Stimulated activated CD8-positive, alpha-beta memory T cell treated with anti-CD3 and anti-CD28 coated beads, Interleukin-15, amount 100 ng/mL, for 48 hours (primary cell): Measurements from ENCODE around the gene IL4I1.

Experiments
- DNase-seq, 2 donors: peaks; one replicate each; pipeline ENCODE4 v3.0.0-alpha.2; 2020; ENCODE audit warnings: low read depth in 2 of 2

Gene IL4I1

DNA sequence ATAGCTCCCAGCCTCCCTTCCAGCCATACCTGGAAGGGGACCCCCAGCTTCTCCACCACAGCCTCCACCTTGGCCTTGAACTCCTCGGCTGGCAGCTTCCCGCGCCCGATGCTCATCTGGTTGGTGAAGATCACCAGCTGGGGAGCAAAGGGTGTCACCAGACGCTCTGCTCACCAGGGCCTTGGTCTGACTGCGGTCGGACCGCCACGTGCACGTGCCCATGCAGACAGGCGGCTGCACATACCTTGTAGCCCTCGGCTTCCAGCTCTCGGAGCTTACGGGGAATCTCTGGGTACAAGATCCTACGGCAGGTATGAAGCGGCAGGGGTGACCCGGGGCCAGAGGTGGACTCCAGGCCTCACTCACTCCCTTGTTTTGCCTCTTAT is 32.8 kb downstream of the IL4I1 start:
- no peak for DNase-seq

DNA sequence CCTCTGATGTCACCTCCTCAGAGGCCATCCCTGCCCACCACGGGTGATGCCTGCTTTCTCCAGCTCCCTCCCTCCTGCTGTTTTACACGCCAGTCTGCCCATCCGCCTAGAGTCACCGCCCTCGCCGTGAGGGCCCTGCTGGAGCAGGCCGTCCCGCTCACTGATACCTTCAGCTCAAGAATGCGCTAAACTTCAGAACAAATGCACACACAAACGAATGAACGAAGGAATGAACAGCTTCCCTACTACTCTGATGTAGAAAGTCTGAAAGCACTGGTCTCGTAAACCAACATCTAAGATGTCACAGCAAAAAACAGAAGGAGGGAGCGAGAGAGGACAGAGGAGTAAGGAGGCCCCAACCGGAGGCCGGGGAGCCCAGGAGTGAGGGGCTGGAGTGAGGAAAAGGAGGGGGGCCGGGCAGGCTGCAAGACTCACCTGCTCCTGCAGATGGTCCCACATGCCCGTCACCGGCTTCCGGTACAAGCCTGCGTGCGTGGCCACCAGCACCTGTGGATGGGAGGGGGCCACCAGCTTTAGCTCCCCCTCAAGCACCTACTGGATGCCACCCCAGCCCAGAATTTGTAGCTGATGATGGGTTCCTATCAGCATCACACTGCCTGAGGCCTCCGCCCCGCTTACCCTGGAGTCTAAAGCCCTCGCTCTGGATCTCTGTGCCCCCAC is 33.3 kb downstream of the IL4I1 start:
- no peak for DNase-seq

DNA sequence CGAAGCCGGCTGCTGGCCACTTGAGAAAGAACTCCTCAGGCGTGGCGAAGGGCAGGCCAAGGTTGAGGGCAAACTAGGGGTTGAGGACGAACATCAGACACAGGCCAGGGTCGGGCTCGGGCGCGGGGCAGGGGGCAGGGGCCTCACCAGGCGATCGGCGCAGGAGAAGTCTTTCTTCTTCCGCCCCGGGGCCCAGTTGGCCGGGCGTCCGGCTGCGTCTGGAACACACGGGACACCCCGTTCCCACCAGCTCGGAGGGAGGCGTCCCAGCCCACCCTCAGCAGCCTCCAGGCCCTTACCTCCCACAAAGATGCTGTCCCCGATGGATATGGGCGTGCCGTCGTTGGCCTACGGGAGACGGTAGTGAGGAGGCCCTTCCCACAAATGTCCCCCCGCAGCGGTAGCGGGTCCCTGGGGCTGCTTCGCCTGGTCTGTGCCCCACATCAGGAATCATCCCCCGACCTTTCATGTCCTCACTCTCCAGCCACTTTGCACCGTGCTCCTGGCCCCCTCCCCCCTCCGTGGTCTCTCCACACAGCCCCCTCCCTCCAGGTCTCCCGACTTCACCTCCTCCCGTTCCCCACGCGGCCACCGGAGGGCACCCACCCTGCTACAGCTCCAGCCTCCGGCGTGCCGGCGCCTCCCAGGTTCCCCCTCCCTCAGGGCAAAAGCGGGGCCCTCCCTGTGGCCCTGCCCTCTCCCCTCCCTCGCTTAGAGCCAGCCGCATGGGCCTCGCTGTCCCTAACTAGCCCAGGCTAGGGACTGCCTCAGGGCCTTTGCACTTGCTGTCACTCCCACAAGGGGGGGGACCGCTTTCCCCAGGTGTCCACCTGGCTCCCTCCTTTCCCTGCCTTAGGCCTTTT is 34.1 kb downstream of the IL4I1 start:
- DNase-seq: no peak

DNA sequence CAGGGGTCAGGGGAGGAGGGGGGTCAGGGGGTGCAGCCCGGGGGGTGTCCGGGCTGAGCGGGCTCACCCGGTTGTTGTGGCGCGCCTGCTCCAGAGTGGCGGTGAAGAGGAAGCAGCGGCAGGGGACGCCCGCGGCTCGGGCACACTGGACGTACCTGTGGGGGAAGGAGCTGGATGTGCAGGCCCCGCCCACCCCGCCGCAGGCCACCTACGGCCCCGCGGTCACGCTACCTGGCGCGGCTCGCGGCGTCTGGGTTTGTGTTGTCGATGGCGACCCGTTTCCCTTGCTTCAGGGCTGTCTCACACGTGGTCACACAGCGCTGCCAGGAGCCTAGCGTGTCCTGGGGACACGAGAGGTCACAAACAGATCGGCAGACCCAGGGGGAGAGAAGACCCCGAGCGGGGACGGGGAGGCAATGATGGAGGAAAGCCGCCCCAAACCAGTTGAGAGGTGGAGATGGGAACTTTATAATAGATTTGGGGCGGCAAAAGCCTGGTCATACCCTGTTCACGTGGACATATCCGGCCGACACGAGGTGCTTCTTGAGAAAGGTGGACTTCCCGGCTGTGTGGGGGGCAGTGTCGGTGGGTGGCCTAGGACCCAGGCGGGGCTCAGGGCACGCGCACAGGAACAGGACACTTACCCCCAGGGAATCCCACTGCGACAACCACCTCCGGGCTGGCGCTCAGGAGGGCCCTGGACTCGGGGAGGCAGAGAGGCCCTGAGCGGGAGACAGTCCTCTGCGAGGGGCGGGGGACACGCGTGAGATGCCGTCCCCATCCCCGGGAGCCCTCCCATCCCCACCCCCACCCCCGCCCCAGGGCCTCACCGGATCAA is 34.9 kb downstream of the IL4I1 start:
- no peak for DNase-seq

DNA sequence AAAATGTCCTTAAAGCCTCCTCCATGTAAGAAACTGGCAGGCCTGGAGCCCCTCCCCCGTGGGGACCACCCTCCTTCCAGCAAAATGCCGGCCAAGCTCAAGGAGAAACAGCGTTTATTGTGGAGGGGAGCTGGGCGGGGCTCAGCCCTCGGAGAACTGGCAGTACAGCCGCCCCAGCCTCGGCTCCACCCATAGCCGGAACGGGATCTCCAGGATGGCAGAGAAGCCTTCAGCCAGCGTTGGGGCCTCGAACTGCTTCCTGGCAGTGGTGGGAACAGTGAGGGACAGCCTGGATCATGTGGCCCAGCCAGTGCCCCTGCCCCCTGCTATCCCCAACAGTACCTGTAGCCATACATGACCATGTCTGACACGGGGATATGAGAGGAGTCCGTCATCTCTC is 35.6 kb downstream of the IL4I1 start:
- DNase-seq: no peak

DNA sequence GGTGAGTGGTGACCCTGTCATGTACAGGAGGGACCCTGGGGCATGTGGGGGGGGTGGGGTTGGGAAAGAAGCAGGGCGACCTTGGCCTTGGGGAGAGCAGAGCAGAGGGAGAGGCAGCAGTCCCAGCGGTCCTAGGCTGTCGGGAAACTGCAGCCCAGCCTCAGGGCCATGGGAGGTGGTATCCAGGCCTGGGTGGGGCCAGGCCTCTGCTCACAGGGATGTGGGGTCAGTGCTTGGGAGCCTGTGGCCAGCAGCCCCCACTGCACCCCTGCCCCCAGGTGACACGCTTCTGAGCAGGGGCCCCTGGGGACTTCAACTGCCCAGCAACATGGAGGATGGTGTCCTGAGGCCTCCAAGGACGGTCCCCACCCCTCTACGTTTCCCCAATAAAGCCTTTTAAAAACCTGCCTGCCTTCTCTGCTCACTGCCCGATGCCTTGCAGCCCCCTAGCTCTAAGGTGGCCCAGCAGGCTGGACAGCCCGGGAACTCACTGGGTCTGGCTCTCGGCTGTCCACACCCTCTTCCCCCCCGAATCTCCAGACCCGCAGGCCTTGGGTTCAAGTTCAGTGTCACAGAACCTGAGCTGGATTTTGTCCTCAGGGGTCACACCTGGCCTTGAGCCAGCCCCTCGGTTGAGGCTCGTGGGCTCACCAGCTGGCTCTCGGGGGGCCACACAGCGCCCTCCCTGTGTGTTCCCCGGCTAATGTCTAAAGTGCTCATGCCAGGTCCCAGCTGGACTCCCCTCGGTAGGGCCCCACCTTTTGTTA is 36.2 kb downstream of the IL4I1 start:
- DNase-seq: no peak

DNA sequence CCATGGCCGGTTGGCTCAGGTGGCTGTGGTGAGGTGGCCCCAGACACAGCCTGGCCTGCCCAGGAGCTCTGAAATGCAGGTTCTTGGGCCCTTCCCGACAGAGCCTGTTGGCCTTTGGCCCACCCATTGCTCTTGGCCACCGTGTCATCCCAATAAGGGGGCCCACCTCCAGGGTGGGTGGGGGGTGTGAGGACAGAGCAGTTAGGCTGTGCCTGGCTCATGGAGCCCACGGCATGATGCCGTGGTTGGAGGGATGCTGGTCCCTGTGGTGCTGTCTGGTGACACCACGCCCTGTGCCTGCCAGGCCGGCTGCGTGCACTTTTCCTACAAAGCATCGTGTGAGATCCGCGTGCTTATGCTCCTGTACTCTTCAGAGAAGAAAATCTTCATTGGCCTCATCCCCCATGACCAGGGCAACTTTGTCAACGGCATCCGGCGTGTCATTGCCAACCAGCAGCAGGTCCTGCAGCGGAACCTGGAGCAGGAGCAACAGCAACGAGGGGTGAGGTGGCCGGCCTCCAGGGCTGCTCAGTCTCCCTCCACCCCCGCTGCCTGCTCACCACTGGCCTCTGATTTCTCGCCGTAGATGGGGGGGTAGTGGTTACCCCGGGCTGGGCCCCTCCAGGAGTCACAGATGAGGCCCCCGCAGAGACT is 36.9 kb downstream of the IL4I1 start:
- no peak for DNase-seq

DNA sequence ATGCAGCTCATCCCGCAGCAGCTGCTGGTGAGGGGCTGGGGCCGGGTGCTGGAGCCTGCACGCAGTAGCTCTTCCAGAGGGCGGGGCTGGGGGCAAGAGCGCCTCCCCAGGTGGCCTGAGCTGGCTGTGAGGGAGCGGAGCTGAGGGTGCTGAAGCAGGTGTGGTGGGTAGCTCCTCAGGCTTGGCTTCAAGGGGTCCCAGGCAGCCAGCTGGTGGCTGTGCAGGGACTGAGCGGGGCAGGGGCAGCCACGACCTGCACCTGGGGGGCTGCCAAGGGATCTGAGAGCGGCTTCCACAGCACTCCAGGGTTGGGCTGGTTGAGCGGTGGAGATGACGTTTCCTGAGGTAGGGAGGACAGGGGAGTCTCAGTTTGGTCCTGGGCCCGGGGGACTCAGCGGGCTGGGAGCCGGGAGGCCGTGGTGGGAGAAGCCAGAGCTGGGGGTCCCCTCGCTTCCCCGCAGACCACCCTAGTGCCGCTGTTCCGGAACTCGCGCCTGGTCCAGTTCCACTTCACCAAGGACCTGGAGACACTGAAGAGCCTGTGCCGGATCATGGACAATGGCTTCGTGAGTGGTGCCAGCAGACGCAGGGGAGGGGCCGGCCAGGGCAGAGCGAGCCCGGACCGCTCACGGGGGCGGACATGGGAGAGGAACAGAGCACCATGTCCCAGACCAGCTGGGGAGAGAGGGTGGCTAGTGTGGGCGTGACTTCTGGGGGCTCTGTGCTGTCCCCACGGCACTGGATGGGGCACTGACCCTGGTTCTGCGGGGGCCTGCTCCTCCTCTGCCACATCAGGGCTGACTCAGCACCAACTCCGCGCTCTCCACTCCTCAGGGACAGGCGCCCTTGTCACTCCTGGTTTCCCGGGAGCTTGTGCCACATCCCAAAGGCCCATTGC is 38.4 kb downstream of the IL4I1 start:
- no peak for DNase-seq

DNA sequence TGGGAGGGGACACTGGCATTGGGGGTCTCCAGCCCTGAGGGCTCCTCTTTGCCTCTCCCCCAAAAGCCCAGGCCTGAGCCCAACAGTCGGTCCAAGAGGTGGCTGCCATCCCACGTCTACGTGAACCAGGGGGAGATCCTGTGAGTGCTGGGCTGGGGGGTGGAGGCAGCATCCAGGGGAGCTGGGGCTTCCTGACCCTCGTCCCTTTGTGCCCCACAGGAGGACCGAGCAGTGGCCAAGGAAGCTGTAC is 38.9 kb downstream of the IL4I1 start:
- DNase-seq: no peak

DNA sequence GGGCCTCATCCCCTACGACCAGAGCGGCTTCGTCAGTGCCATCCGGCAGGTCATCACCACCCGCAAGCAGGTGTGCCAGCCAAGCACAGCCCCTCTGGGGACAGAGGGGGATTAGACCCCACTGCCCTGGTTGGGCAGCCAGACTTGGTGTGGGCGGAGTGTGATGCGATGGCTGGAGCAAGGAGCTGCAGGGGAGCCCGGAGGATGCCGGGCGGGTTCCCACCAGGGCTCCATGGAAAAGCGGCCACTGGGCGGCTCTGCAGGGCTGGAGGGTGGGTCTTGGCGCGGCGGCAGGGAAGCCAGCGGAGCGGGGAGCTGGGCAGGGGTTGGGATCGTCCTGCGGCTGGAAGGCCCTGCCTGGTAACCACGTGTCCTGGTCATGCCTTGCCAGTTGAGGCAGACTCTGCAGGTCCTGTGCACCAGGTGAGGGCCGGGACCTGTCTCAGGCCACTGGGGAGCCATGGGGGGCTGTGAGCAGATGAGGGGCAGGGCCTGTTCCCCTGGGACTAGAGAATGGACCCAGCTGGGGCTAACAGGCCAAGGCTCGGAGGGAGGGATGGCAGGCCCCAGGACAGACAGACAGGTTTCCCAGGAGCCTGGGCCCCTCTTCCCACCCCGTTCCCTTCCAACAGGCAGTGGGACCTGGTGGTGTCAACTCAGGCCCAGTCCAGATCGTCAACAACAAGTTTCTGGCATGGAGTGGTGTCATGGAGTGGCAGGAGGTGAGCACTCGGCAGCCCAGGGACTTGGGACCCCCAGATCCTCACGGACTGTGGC is 39.4 kb downstream of the IL4I1 start:
- DNase-seq: no peak

DNA sequence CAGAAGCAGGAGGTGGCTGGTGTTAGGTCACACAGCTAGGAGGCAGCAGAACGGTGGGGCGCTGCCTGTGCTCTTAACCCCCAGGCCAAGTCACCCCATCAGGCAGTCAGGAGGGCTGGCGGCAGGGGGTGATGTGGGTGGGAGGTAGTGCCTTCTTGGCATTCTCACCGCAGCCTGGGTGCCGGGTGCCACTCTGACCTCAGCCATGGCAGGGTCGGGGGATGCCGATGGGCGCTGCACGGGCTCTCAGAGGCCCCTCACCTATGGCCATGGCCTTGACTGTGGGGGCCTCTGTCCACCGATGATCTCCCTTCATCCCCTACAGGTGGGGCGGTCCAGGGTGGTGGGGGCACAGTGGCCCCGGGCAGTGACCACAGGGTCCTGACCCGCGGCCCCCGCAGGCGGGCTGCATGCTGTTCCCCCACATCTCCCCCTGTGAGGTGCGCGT is 40.1 kb downstream of the IL4I1 start:
- DNase-seq: no peak

DNA sequence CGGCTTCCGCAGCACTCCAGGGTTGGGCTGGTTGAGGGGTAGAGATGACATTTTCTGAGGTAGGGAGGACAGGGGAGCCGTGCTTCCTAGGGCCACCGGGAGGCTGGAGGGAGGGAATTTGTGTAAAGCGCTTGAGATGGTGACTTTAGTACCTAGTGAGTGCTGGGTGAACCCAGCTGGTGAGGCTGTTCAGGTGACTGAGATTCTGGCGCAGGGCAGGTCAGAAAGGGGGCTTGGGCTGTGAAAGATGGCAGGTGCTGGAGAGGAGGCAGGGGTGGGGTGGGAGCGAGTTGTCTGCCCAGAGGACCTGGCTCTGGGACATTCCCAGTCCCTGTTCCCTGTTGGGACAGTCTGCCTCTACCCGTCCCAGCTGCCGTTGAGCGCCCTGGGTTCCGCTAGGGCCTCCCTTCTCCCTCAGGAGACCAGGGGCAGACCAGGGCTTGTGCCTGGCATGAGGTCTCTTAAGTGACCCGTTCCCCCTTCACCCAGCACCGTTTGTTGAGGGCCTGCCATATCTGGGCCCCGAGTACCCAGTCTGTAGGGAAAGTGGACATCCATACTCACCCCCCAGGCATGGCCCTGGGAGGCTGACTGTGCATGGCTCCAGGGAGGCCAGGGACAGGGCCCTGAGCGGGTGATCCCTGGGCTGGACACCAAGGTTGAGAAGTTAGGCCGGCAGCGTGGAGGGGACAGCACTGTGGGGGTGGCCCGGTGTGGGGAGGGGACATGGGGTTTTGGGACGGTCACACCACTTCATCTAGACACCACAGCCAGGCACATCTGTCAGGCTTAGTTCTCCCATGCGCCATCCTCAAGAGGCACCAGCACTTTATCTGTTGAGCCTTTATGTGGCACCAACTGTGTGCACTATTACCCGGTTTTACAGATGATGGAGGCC is 40.8 kb downstream of the IL4I1 start:
- no peak for DNase-seq

DNA sequence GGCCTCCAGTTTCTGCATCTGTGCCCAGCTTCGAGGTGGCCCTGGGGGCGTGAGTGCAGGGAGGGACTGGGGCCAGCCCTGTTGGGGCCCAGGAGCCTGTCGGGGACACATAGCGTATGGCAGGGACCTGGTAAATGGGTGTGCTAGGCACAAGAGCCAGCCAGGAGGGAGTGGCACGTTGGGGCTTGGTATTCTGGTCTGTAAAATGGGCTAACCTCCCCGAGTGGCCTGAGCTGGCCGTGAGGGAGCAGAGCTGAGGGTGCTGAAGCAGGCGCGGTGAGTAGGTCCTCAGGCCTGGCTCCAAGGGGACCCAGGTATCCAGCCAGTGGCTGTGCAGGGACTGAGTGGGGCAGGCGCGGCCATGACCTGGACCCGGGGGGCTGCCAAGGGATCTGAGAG is 41.4 kb downstream of the IL4I1 start:
- DNase-seq: no peak

DNA sequence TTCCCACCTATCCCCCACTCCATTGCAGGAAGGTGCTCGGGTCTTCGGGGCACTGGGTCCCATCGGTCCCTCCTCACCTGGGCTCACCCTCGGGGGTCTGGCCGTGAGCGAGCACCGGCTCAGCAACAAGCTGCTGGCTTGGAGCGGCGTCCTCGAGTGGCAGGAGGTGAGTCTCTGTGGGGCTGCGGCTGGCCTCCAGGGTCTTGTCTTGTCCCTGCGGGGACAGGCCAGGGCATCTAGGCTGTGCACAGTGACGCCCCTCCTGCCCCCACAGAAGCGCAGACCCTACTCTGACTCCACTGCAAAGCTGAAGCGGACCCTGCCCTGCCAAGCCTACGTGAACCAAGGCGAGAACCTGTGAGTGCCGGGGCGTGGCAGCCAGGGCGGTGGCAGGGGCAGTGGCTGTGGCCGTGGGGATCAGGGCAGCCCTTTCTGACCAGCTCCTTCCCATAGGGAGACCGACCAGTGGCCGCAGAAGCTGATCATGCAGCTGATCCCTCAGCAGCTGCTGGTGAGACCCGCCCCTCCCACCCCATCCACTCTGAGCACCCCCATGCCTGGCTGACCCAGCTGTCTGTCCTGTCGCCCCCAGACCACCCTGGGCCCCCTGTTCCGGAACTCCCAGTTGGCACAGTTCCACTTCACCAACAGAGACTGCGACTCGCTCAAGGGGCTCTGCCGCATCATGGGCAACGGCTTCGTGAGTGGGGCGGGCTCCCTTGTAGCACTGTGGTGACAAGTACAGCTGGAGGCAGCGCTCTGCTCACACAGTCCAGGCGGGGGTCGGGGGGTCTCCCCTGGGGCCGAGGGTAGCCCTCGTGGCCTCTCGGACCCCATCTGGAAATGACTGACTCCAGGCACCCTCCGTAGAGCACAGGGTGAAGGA is 42.1 kb downstream of the IL4I1 start:
- no peak for DNase-seq

DNA sequence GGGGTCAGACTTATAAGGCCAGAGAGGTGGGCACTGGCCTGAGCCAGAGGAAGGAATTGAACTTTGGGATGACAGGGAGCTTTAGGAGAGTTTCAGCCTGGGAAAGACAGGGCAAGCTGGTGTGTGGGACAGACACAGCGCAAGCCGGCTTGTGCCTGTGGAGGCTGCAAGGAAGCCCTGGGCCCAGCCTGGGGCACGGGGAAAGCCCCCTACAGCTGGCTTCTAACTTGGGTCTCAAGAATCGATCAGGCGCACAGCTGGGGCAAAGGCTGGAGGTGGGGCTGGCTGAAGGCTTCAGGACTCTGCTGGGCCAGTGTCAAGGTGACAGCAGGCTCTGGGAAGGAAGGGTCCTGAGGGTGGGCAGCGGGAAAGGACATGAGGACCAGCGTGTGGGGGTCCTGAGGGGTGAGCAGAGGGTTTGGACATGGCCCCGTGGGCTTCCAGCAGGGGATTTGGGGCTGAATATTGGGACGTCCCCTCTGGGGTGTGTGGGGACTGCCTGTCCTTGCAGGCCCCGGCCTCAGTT is 42.8 kb downstream of the IL4I1 start:
- no peak for DNase-seq

DNA sequence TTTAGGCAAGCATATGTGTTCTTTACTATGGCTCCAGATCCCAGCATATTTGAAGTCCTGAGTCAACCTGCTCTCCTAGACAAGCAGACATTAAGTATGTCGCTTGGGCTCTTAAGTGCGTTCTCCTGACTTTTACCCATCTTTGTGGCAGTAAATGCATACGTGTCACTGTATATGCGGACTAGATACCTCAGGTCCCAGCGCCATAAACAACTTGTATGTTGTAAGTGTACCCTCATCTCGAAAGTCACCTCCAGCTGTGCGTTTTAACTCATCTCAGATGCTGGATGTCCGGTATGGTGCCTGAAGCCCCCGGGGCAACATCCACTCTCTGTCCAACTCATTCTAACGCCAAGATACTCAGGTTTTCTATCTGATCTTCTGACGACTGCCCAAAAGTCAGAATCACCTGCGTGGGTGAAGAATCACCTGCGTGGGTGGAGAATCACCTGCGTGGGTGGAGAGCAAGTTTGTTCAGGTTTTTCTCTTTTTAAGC is 44.0 kb downstream of the IL4I1 start:
- DNase-seq: no peak
